CD14-positive monocyte (primary cell): ENCODE results near the gene CFAP68. TPM values are rescaled to one million over a fixed set of nuclear protein-coding genes. Genes with fewer than 3 reads are reported as not detected.

Source experiments
- DNase-seq, 3 donors: peaks; one replicate each; pipeline ENCODE4 v3.0.0-alpha.2; 2011 to 2022
- H2AFZ ChIP-seq: 2 replicates; pipeline ENCODE4 v1.6.0; 2012; ENCODE audit warnings: mild to moderate bottlenecking, low read depth, low read length, inconsistent platforms; ENCODE audit not compliant: insufficient read depth, poor library complexity, severe bottlenecking
- H3K27ac ChIP-seq, 2 donors: 1 replicate in 1 of 2; 2 replicates in 1 of 2; pipeline ENCODE4 v1.5.1; 2012 to 2013; ENCODE audit warnings: low read length in 2 of 2, control low read depth in 1 of 2, inconsistent platforms in 1 of 2, low read depth in 1 of 2, mild to moderate bottlenecking in 1 of 2
- H3K27me3 ChIP-seq, 2 donors: one replicate each; pipeline versions ENCODE4 v1.6.0 to v1.6.1; 2011 to 2013; ENCODE audit warnings: low read length in 2 of 2; ENCODE audit not compliant: control insufficient read depth in 2 of 2, insufficient read depth in 2 of 2
- H3K36me3 ChIP-seq, 2 donors: replicated peaks in 1 of 2; 1 replicate in 1 of 2; 2 replicates in 1 of 2; pipeline versions ENCODE4 v1.5.1 to v1.6.1; 2012 to 2013; ENCODE audit warnings: low read length in 2 of 2, control low read depth in 1 of 2, inconsistent platforms in 1 of 2, mild to moderate bottlenecking in 1 of 2; ENCODE audit not compliant: insufficient read depth in 2 of 2, control insufficient read depth in 1 of 2
- H3K4me1 ChIP-seq, 2 donors: 1 replicate in 1 of 2; 2 replicates in 1 of 2; pipeline versions ENCODE4 v1.5.1 to v1.6.1; 2012 to 2013; ENCODE audit warnings: low read length in 2 of 2, control low read depth in 1 of 2, inconsistent platforms in 1 of 2, mild to moderate bottlenecking in 1 of 2, moderate library complexity in 1 of 2; ENCODE audit not compliant: insufficient read depth in 2 of 2, control insufficient read depth in 1 of 2
- H3K4me2 ChIP-seq: replicated peaks from 2 replicates; pipeline ENCODE3; 2012; ENCODE audit warnings: low read length, moderate library complexity, mild to moderate bottlenecking; ENCODE audit not compliant: poor library complexity, severe bottlenecking; ENCODE audit errors: extremely low read depth
- H3K4me3 ChIP-seq, 3 experiments: fragments of 200-600 bp in 1 of 3; sonication (generic) in 1 of 3; replicated peaks in 1 of 3; 1 replicate in 2 of 3; 2 replicates in 1 of 3; pipeline ENCODE4 v1.5.1; 2011 to 2013; ENCODE audit warnings: low read length in 3 of 3, mild to moderate bottlenecking in 3 of 3, control low read depth in 2 of 3, low read depth in 2 of 3, inconsistent platforms in 1 of 3, moderate library complexity in 1 of 3
- H3K79me2 ChIP-seq: 2 replicates; pipeline ENCODE4 v1.6.0; 2012; ENCODE audit warnings: mild to moderate bottlenecking, control low read depth, inconsistent platforms, low read length, moderate library complexity; ENCODE audit not compliant: insufficient read depth
- H3K9ac ChIP-seq: 2 replicates; pipeline ENCODE4 v1.6.0; 2017; ENCODE audit warnings: low read length, mild to moderate bottlenecking; ENCODE audit not compliant: insufficient read depth, poor library complexity, severe bottlenecking
- H3K9me3 ChIP-seq, 2 donors: replicated peaks in 1 of 2; 1 replicate in 1 of 2; 2 replicates in 1 of 2; pipeline versions ENCODE4 v1.5.1 to v1.6.1; 2012 to 2013; ENCODE audit warnings: low read length in 2 of 2, control low read depth in 1 of 2; ENCODE audit not compliant: control insufficient read depth in 1 of 2, insufficient read depth in 1 of 2
- H4K20me1 ChIP-seq: 2 replicates; pipeline ENCODE4 v1.6.0; 2012; ENCODE audit warnings: mild to moderate bottlenecking, low read length, control low read depth, moderate library complexity; ENCODE audit not compliant: insufficient read depth
- H3K27ac Mint-ChIP-seq, 7 donors: one replicate each; pipeline ENCODE4 v1.8.0; 2020; ENCODE audit warnings: mild to moderate bottlenecking in 7 of 7, mixed read lengths in 7 of 7, moderate library complexity in 6 of 7, inconsistent platforms in 2 of 7
- H3K27me3 Mint-ChIP-seq, 3 donors: one replicate each; pipeline ENCODE4 v1.8.0; 2021 to 2022; ENCODE audit warnings: low read depth in 3 of 3, mild to moderate bottlenecking in 3 of 3, mixed read lengths in 3 of 3, moderate library complexity in 3 of 3, inconsistent platforms in 1 of 3
- H3K36me3 Mint-ChIP-seq, 2 donors: one replicate each; pipeline ENCODE4 v1.8.0; 2020; ENCODE audit warnings: mixed read lengths in 2 of 2, inconsistent platforms in 1 of 2, mild to moderate bottlenecking in 1 of 2
- H3K4me1 Mint-ChIP-seq: one replicate; pipeline ENCODE4 v1.8.0; 2020; ENCODE audit warnings: mild to moderate bottlenecking, mixed read lengths
- H3K4me3 Mint-ChIP-seq, 2 donors: one replicate each; pipeline ENCODE4 v1.8.0; 2020; ENCODE audit warnings: mild to moderate bottlenecking in 2 of 2, mixed read lengths in 2 of 2, moderate library complexity in 1 of 2
- H3K9me3 Mint-ChIP-seq, 7 donors: one replicate each; pipeline ENCODE4 v1.8.0; 2020 to 2022; ENCODE audit warnings: mixed read lengths in 7 of 7, mild to moderate bottlenecking in 6 of 7, moderate library complexity in 6 of 7, inconsistent platforms in 2 of 7
- CTCF ChIP-seq: fragments of 200-600 bp; IDR thresholded peaks from one replicate; pipeline ENCODE4 v1.8.0; 2022; ENCODE audit warnings: antibody characterized with exemption, mild to moderate bottlenecking
- WGBS: methylation state at CpG from one replicate; pipeline ENCODE4 v1.1.5; 2013; ENCODE audit warnings: missing lambda C conversion rate; ENCODE audit not compliant: insufficient coverage; 5-methylcytosine and 5-hydroxymethylcytosine counted together
- intact Hi-C, 2 donors: fragments of 100-400 bp; cut with micrococcal nuclease; formaldehyde crosslinking; loops; one replicate each; pipeline versions ENCODE4 v1.15.0 to v1.15.1; 2023
- polyA plus RNA-seq, 3 donors: library from polyadenylated mRNA; depleted of rRNA in 1 of 3; unstranded in 2 of 3; stranded (reverse) in 1 of 3; fragments of 300-500 nt in 2 of 3; fragments of >200 nt in 1 of 3; fragmentation: Illumina TruSeq in 2 of 3; gene quantifications; 1 replicate in 2 of 3; 2 replicates in 1 of 3; pipeline ENCODE4 v1.2.3, GENCODE V29; 2012 to 2021

The CFAP68 gene
- polyA plus RNA-seq, 3 donors, result 3.6 to 5.3 (median 5.0) TPM

- Histone ChIP-seq H3K4me2 (peak overlapping the region; percentile 45), H3K36me3 (peaks cover 0 to 2% of the 10 kb centered on the region in 2 donors), H3K27me3 (no peaks in the 10 kb centered on the region), H3K79me2 (no peaks in the 10 kb centered on the region), H4K20me1 (no peaks in the 10 kb centered on the region), H3K4me3 (peak overlapping the region in 1 of 3 experiments; percentile 49), H3K4me1 (peaks cover 45 to 55% of the 10 kb centered on the region in 2 donors), H3K27ac (peak overlapping the region; percentile 77 to 83), H3K9me3 (no peaks in the 10 kb centered on the region), H3K9ac (no peak overlapping the region), H2AFZ (peak overlapping the region; percentile 38)
- peak overlapping the region; percentile 59 to 66 for H3K4me3 Mint-ChIP-seq
- TF ChIP-seq CTCF, result no peak
- peak overlapping the region; percentile 89 to 97 (median 96) for H3K27ac Mint-ChIP-seq
- peaks cover 52% of the 10 kb centered on the region for H3K4me1 Mint-ChIP-seq
- H3K27me3 Mint-ChIP-seq, result peaks cover 0 to 2% (median 0%) of the 10 kb centered on the region in 3 donors
- no peaks in the 10 kb centered on the region for H3K9me3 Mint-ChIP-seq
- WGBS, result no CpG with 5 or more reads among the region's 5 CpGs
- peak; percentile 37 to 67 (median 66) for DNase-seq
- peaks cover 7 to 8% of the 10 kb centered on the region in 2 donors for H3K36me3 Mint-ChIP-seq
- intact Hi-C loops, result loop anchor here (5.0 to 10.0 kb wide), 5 partner anchors 69 to 279 kb away; partner anchors contain the start of genes PPP2R1B (in 1 of the 2) and SIK2 (in 1 of the 2)
These were observed 35.7 kb upstream of the CFAP68 start for GRCh38 chr11:111843661-111844060.

- intact Hi-C loops, result loop anchor here (10.0 kb wide), 2 partner anchors 71 to 281 kb away; no protein-coding TSS in a partner anchor
- Histone ChIP-seq H3K9ac (no peak overlapping the region), H3K79me2 (no peaks in the 10 kb centered on the region), H3K4me1 (peaks cover 45 to 55% of the 10 kb centered on the region in 2 donors), H3K4me3 (peak overlapping the region in 1 of 3 experiments; percentile 35), H3K27ac (peak overlapping the region; percentile 63 to 83), H3K36me3 (peaks cover 0 to 9% of the 10 kb centered on the region in 2 donors), H3K27me3 (no peaks in the 10 kb centered on the region), H4K20me1 (no peaks in the 10 kb centered on the region), H3K4me2 (peak overlapping the region; percentile 45), H3K9me3 (no peaks in the 10 kb centered on the region), H2AFZ (no peak overlapping the region)
- no peaks in the 10 kb centered on the region for H3K9me3 Mint-ChIP-seq
- no CpG with 5 or more reads among the region's 7 CpGs for WGBS
- DNase-seq, result peak; percentile 80 to 89 (median 85)
- H3K36me3 Mint-ChIP-seq, result peaks cover 14 to 16% of the 10 kb centered on the region in 2 donors
- peak overlapping the region; percentile 89 to 97 (median 96) for H3K27ac Mint-ChIP-seq
- H3K4me1 Mint-ChIP-seq, result peaks cover 52% of the 10 kb centered on the region
- peak overlapping the region in 1 of 2 donors; percentile 59 for H3K4me3 Mint-ChIP-seq
- TF ChIP-seq CTCF, result no peak
- peaks cover 0 to 2% (median 0%) of the 10 kb centered on the region in 3 donors for H3K27me3 Mint-ChIP-seq
These were observed 33.9 kb upstream of the CFAP68 start for GRCh38 chr11:111845276-111846028.
